WTC11 (cell line): ENCODE measurements around the gene LMO2. TPM values are rescaled to one million over a fixed set of nuclear protein-coding genes. Genes with fewer than 3 reads are reported as not detected.

ENCODE experiments used
- ATAC-seq: fragments of 200-7000 bp; cut with Tn5 transposase; 2 replicates; pipeline ENCODE4 v1.10.0; 2021; ENCODE audit warnings: mild to moderate bottlenecking, moderate library complexity
- CTCF ChIA-PET: fragments of 300-600 bp; sonication (Branson Sonifier 250); formaldehyde crosslinking; loops from one replicate; lab custom pipeline; 2021; ENCODE audit warnings: antibody characterized with exemption; lab: Charles Lee
- POLR2A ChIA-PET: fragments of 350-600 bp; sonication (Branson Sonifier 250); formaldehyde crosslinking; loops from one replicate; lab custom pipeline; 2021; ENCODE audit warnings: antibody characterized with exemption; lab: Charles Lee
- DNase-seq: peaks from one replicate; pipeline ENCODE4 v3.0.0; 2021; ENCODE audit warnings: low spot score
- H3K27ac Mint-ChIP-seq: 2 replicates; pipeline ENCODE4 v1.8.0; 2021; ENCODE audit warnings: mixed read lengths
- H3K27me3 Mint-ChIP-seq: 2 replicates; pipeline ENCODE4 v1.8.0; 2021; ENCODE audit warnings: low read depth, mild to moderate bottlenecking, moderate library complexity, mixed read lengths
- H3K36me3 Mint-ChIP-seq: 2 replicates; pipeline ENCODE4 v1.8.0; 2021; ENCODE audit warnings: mixed read lengths
- H3K4me1 Mint-ChIP-seq: 2 replicates; pipeline ENCODE4 v1.8.0; 2022; ENCODE audit warnings: mixed read lengths
- H3K4me3 Mint-ChIP-seq: 2 replicates; pipeline ENCODE4 v1.8.0; 2021; ENCODE audit warnings: mild to moderate bottlenecking, moderate library complexity, mixed read lengths
- H3K9me3 Mint-ChIP-seq: 2 replicates; pipeline ENCODE4 v1.8.0; 2021; ENCODE audit warnings: mixed read lengths
- ATF1 ChIP-seq: sonication (generic); formaldehyde crosslinking; IDR thresholded peaks from 2 replicates; pipeline ENCODE4 v1.8.1; 2023; ENCODE audit warnings: mild to moderate bottlenecking, moderate library complexity, missing genetic modification reagents
- ATF2 ChIP-seq: sonication (generic); formaldehyde crosslinking; IDR thresholded peaks from 2 replicates; pipeline ENCODE4 v1.8.1; 2022; ENCODE audit warnings: low read depth, missing genetic modification reagents, borderline replicate concordance
- ATF6 ChIP-seq: sonication (generic); formaldehyde crosslinking; IDR thresholded peaks from 2 replicates; pipeline ENCODE4 v1.8.1; 2023; ENCODE audit warnings: mild to moderate bottlenecking, missing genetic modification reagents
- CBFB ChIP-seq: sonication (generic); formaldehyde crosslinking; IDR thresholded peaks from 2 replicates; pipeline ENCODE4 v1.8.1; 2022; ENCODE audit warnings: mild to moderate bottlenecking, low read depth, missing genetic modification reagents
- ELF4 ChIP-seq: sonication (generic); formaldehyde crosslinking; IDR thresholded peaks from 2 replicates; pipeline ENCODE4 v1.8.1; 2022; ENCODE audit warnings: low read depth, mild to moderate bottlenecking, moderate library complexity, missing genetic modification reagents
- ERG ChIP-seq: fragments of 250-450 bp; sonication (Bioruptor Pico); IDR thresholded peaks from 2 replicates; pipeline ENCODE4 v1.8.0; 2021; ENCODE audit warnings: mild to moderate bottlenecking
- FOXP1 ChIP-seq: sonication (generic); formaldehyde crosslinking; IDR thresholded peaks from 2 replicates; pipeline ENCODE4 v1.8.0; 2022; ENCODE audit warnings: missing genetic modification reagents, mild to moderate bottlenecking, moderate library complexity, borderline replicate concordance
- GRHL2 ChIP-seq: fragments of 250-450 bp; sonication (Bioruptor Pico); IDR thresholded peaks from 2 replicates; pipeline ENCODE4 v1.8.0; 2022; ENCODE audit warnings: mild to moderate bottlenecking, moderate library complexity; ENCODE audit not compliant: insufficient replicate concordance, severe bottlenecking
- KAT7 ChIP-seq: sonication (generic); formaldehyde crosslinking; IDR thresholded peaks from 2 replicates; pipeline ENCODE4 v1.8.1; 2023; ENCODE audit warnings: missing genetic modification reagents, mild to moderate bottlenecking, borderline replicate concordance
- NR2C2 ChIP-seq: sonication (generic); formaldehyde crosslinking; IDR thresholded peaks from 2 replicates; pipeline ENCODE4 v1.8.0; 2022; ENCODE audit warnings: mild to moderate bottlenecking, missing genetic modification reagents
- SMAD4 ChIP-seq: sonication (generic); formaldehyde crosslinking; IDR thresholded peaks from 2 replicates; pipeline ENCODE4 v1.8.0; 2022; ENCODE audit warnings: mild to moderate bottlenecking, missing genetic modification reagents
- TEAD1 ChIP-seq: sonication (generic); formaldehyde crosslinking; IDR thresholded peaks from 2 replicates; pipeline ENCODE4 v1.8.0; 2022; ENCODE audit warnings: mild to moderate bottlenecking, missing genetic modification reagents
- TEAD4 ChIP-seq: sonication (generic); formaldehyde crosslinking; IDR thresholded peaks from 2 replicates; pipeline ENCODE4 v1.8.0; 2022; ENCODE audit warnings: mild to moderate bottlenecking, missing genetic modification reagents
- TP53 ChIP-seq: sonication (generic); formaldehyde crosslinking; IDR thresholded peaks from 2 replicates; pipeline ENCODE4 v1.8.1; 2023; ENCODE audit warnings: mild to moderate bottlenecking, missing genetic modification reagents
- ZBTB21 ChIP-seq: sonication (generic); formaldehyde crosslinking; IDR thresholded peaks from 2 replicates; pipeline ENCODE4 v1.8.1; 2023; ENCODE audit warnings: mild to moderate bottlenecking, missing genetic modification reagents, borderline replicate concordance
- ZNF121 ChIP-seq: sonication (generic); formaldehyde crosslinking; IDR thresholded peaks from 2 replicates; pipeline ENCODE4 v1.8.0; 2023; ENCODE audit warnings: missing genetic modification reagents
- ZNF138 ChIP-seq: sonication (generic); formaldehyde crosslinking; conservative IDR thresholded peaks from 2 replicates; pipeline ENCODE4 v1.8.1; 2022; ENCODE audit warnings: mild to moderate bottlenecking, moderate library complexity, missing genetic modification reagents
- ZNF396 ChIP-seq: fragments of 250-450 bp; sonication (Bioruptor Pico); IDR thresholded peaks from 2 replicates; pipeline ENCODE4 v1.8.0; 2021; ENCODE audit warnings: mild to moderate bottlenecking, moderate library complexity, borderline replicate concordance
- ZNF416 ChIP-seq: fragments of 250-450 bp; sonication (Bioruptor Pico); IDR thresholded peaks from 2 replicates; pipeline ENCODE4 v1.9.0; 2021; ENCODE audit warnings: mild to moderate bottlenecking, inconsistent platforms
- ZNF671 ChIP-seq: fragments of 250-450 bp; sonication (Bioruptor Pico); IDR thresholded peaks from 2 replicates; pipeline ENCODE4 v1.8.0; 2021; ENCODE audit warnings: mild to moderate bottlenecking
- total RNA-seq: library from RNA; stranded (reverse); gene quantifications from 3 replicates; pipeline ENCODE4 v1.2.3, GENCODE V29; 2021
- TF ChIP-seq, protein P1 (sequence below): fragments of 250-450 bp; sonication (Bioruptor Pico); IDR thresholded peaks from 2 replicates; pipeline ENCODE4 v2.1.2; 2022; ENCODE audit warnings: mild to moderate bottlenecking, moderate library complexity
- TF ChIP-seq, protein P2 (sequence below): sonication (generic); formaldehyde crosslinking; IDR thresholded peaks from 2 replicates; pipeline ENCODE4 v1.8.0; 2022; ENCODE audit warnings: mild to moderate bottlenecking, missing genetic modification reagents
- TF ChIP-seq, protein P3 (sequence below): sonication (generic); formaldehyde crosslinking; IDR thresholded peaks from 2 replicates; pipeline ENCODE4 v1.8.1; 2023; ENCODE audit warnings: mild to moderate bottlenecking, missing genetic modification reagents

The LMO2 gene
- total RNA-seq, 1 experiment from 2014 or later: 3.4 TPM

DNA sequence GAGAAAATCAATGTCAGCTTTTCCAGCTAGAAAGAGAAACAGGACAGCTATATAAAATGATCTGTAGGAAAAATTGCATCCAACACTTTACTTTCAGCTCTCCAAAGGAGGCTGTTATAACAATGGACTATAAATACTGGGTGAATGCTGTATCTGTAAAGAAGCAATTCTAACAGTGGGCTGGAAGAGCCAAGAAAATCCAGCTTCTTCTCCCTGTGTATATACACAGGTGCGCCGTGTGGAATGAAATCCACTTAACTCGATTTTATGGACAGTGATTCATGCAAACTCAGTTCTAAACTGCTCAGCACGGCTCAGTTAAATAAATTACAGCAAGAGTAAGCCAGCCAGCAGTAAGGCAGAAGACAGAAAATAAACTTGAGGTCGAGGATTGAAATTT is 32.5 kb upstream of the LMO2 start (continued):
- no peak for TF ChIP-seq ATF6 (CRISPR knock-in tag)

DNA sequence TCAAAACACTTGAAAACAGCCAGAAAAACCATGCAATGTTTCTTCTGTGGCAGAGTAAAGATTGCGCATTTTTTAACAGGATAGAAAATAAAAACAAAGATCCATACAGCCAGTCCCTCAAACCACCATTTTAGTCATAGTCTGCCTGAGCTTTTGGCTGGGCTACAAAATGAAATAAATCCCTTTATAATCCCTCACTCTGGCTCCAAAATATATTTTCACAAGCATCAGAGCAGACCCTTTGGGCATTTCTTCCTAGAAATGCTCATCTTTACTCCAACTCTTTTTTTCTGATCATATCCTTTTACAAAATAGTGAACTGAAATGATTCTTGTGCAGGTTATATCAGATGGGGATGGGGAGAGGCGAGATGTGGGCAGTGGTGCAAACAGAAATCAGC is 31.8 kb upstream of the LMO2 start:
- Mint-ChIP-seq H3K4me3 (no peak overlapping the region), H3K27me3 (no peaks in the 10 kb centered on the region), H3K36me3 (no peaks in the 10 kb centered on the region), H3K9me3 (no peaks in the 10 kb centered on the region; the same call in 1 of the 2 replicates), H3K27ac (no peak overlapping the region), H3K4me1 (peaks cover 7% of the 10 kb centered on the region)
- DNase-seq: no peak
- TF ChIP-seq ELF4 (CRISPR knock-in tag) (no peak), ZNF138 (CRISPR knock-in tag) (no peak), KAT7 (CRISPR knock-in tag) (no peak), SMAD4 (CRISPR knock-in tag) (no peak), ATF6 (CRISPR knock-in tag) (no peak), FOXP1 (CRISPR knock-in tag) (no peak), TP53 (no peak), ZNF416 (CRISPR knock-in tag) (no peak), ZNF671 (CRISPR knock-in tag) (no peak), CBFB (CRISPR knock-in tag) (no peak), ZBTB21 (CRISPR knock-in tag) (no peak), TEAD4 (CRISPR knock-in tag) (no peak)
- TF ChIP-seq, protein P1, sequence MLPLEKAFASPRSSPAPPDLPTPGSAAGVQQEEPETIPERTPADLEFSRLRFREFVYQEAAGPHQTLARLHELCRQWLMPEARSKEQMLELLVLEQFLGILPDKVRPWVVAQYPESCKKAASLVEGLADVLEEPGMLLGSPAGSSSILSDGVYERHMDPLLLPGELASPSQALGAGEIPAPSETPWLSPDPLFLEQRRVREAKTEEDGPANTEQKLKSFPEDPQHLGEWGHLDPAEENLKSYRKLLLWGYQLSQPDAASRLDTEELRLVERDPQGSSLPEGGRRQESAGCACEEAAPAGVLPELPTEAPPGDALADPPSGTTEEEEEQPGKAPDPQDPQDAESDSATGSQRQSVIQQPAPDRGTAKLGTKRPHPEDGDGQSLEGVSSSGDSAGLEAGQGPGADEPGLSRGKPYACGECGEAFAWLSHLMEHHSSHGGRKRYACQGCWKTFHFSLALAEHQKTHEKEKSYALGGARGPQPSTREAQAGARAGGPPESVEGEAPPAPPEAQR (CRISPR knock-in tag): no peak
- no peak for ATAC-seq
- ChIA-PET CTCF (no interaction called here), POLR2A (no interaction called here)

DNA sequence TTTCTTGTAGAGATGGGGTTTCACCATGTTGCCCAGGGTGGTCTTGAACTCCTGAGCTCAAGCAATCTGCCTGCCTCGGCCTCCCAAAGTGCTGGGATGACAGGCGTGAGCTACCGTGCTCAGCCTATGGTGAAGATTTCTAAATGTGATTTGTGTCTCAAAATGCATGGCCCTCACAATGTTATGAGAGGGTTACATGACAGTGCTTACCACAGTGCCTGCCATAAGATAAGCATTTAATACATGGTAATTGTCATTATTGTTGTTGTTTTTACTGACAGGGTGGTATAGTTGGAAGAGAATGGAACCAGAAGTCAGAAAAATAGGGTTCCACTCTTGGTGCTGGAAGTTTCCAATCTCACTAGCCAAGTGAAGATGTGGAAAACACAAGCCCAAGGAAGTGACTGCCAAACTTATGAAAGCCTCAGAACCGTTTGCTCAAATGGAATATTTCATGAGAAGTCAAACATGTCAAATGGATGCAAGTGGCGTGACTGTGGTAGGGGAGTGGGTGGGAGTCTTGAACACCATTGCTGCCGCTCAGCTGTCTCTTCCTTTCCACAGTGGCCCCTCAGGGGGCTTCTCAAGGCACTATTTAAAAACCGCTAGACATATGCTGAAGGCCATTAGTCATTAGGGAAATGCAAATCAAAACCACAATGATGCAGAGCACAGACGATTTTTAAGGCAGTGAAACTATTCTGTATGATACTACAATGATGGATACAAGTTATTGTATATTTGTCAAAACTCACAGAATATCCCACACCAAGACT is 29.1 kb upstream of the LMO2 start:
- DNase-seq: no peak
- no peak for ATAC-seq
- Mint-ChIP-seq H3K4me3 (no peak overlapping the region), H3K36me3 (no peaks in the 10 kb centered on the region), H3K4me1 (no peaks in the 10 kb centered on the region), H3K27me3 (no peaks in the 10 kb centered on the region; the same call in 1 of the 2 replicates), H3K9me3 (no peaks in the 10 kb centered on the region; the same call in 1 of the 2 replicates), H3K27ac (no peak overlapping the region)
- ChIA-PET POLR2A (no interaction called here), CTCF (no interaction called here)
- TF ChIP-seq, protein P2, sequence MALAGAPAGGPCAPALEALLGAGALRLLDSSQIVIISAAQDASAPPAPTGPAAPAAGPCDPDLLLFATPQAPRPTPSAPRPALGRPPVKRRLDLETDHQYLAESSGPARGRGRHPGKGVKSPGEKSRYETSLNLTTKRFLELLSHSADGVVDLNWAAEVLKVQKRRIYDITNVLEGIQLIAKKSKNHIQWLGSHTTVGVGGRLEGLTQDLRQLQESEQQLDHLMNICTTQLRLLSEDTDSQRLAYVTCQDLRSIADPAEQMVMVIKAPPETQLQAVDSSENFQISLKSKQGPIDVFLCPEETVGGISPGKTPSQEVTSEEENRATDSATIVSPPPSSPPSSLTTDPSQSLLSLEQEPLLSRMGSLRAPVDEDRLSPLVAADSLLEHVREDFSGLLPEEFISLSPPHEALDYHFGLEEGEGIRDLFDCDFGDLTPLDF (CRISPR knock-in tag): no peak
- no peak for TF ChIP-seq ERG (CRISPR knock-in tag)
- TF ChIP-seq, protein P3, sequence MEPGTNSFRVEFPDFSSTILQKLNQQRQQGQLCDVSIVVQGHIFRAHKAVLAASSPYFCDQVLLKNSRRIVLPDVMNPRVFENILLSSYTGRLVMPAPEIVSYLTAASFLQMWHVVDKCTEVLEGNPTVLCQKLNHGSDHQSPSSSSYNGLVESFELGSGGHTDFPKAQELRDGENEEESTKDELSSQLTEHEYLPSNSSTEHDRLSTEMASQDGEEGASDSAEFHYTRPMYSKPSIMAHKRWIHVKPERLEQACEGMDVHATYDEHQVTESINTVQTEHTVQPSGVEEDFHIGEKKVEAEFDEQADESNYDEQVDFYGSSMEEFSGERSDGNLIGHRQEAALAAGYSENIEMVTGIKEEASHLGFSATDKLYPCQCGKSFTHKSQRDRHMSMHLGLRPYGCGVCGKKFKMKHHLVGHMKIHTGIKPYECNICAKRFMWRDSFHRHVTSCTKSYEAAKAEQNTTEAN (CRISPR knock-in tag): no peak
- TF ChIP-seq ATF1 (CRISPR knock-in tag): no peak
- no peak for TF ChIP-seq ZNF396 (CRISPR knock-in tag)
- TF ChIP-seq ATF2: no peak
- TF ChIP-seq NR2C2: no peak
- no peak for TF ChIP-seq TEAD1
- no peak for TF ChIP-seq TP53
- no peak for TF ChIP-seq ZNF121 (CRISPR knock-in tag)
- no peak for TF ChIP-seq GRHL2 (CRISPR knock-in tag)
